Activated CD4-positive, CD25-positive, alpha-beta regulatory T cell treated with anti-CD3 and anti-CD28 coated beads, Interleukin-2, amount 50 U/mL, for 16 hours (primary cell): ENCODE measurements around the gene PLCL1.
A peak's percentile ranks its signal among the peaks of the same experiment; 100 is the strongest.

Source experiments
- DNase-seq: peaks from one replicate; pipeline ENCODE4 v3.0.0-alpha.2; 2020; ENCODE audit warnings: low read depth, low spot score

Gene PLCL1

GRCh38 chr2:197952540-197953202, 148.3 kb downstream of the PLCL1 start:
- peak; percentile 2 for DNase-seq

DNA sequence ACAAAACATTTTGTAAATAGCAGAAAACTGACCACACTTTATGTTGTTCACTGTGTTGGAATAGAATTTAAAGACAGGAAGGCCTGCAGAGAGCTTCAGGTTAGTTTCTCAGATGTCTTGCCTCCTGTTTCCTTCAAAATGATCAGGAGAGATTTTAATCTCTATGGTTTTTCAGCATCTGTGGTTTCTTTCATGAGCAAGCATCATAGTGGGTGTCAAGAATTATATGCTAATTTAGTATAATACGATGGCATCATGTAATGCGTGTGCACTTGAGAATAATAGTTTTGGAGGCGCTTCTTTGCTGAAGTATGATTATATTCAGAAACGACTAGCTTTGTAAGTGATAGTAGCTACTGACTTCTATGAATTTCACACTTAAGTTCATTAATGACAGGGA, 149.9 kb downstream of the PLCL1 start:
- DNase-seq = no peak

- no peak for DNase-seq
Measured at GRCh38 chr2:197958592-197959150, 154.3 kb downstream of the PLCL1 start.

GRCh38 chr2:197959383-197959782, 155.0 kb downstream of the PLCL1 start:
- DNase-seq = no peak

- DNase-seq = no peak
Measured at GRCh38 chr2:197960786-197961185, 156.4 kb downstream of the PLCL1 start.

- DNase-seq = no peak
Measured at GRCh38 chr2:197964720-197965119, 160.3 kb downstream of the PLCL1 start.

DNA sequence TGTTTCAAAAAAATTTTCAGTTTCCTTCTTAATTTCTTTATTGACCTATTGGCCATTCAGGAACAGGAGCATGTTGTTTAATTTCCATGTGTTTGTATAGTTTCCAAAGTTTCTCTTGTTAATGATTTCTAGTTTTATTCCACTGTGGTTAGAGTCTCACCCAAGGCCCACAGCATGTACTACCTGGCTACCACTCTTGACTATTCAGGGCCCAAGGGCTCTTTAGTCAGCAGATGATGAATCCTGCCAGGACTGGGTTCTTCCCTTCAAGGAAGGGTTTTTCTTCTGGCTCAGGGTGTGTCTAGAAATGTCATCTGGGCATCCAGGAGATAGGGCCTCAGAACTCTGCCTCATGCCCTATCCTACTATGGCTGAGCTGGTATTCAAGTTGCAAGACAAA, 161.4 kb downstream of the PLCL1 start:
- DNase-seq = no peak

DNA sequence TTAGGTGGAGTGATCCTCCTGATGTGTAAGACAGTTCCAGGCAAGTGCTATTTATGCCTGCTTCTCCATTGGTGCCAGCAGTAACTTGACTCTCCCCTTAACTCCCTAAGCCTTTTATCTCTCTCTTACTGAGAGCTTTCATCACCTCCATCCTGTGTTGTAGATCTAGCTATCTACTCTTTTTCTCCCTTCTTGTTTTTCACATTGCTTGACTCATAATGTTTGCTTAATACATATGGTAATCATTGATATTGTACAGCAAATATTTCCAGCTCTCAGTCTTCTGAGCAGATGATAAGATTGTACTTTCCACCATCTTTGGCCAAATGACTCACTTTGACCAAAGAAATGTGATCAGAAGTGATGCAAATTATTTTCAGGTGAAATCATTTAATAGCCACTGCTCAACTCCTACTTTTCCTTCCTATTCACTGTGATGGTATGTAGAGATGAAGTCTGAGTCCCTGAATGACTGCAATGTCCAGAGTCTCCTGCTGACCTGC, 165.0 kb downstream of the PLCL1 start:
- DNase-seq = no peak

DNA sequence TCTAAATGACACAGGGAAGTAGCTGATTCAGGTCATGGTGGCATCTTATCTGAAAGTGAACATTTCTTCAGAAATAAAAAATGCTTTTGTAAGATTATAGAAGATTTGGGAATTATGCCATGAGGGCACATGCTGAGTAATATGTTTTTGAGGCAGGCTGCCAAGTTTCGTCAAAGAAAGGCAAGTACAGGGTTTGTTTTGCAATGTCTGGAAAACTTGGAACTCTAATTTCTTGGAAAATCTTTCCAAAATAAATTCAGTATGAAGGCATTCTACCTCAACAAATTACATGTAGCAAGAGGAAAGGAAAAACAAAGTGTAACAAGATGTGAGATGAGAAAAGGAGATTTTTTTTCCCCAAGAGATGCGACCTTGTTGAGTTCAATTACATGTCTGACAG, 167.7 kb downstream of the PLCL1 start:
- DNase-seq = no peak

DNA sequence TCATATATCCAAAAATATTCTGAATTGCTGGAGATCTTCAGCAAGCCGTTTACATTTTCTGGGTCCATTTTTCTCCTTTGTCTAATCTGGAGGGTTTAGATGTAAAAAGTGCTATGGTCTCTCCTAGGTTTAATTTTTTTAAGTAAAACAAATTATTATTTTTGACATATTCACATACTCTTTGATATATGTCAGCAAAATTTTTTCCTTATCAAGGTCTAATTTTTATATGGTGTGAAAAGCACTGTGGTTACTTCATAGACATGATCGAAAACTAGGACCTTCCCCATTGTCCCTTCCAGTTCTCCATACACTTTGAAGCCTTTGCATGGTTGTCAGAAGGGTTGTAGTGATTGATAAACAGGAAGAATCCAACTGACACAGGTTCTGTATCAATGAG, 168.2 kb downstream of the PLCL1 start:
- no peak for DNase-seq

DNA sequence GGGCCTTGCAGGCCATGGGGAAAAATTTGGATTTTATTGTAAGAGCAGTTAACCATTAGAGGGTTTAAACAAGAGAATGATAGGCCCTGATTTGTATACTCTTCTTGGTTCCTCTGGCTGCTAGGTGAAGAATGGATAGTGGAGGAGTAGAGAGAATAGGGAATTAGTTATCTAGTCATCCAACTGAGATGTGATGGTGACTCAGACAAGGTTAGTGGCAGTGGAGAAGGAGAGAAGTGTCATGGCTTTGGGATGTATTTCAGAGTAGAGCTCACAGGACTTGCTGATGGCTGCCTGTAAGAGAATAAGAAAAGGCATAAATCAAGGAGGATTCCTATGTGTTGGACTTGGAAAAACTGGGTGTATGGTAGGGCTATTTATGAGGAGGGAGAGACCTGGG, 169.4 kb downstream of the PLCL1 start:
- no peak for DNase-seq

DNA sequence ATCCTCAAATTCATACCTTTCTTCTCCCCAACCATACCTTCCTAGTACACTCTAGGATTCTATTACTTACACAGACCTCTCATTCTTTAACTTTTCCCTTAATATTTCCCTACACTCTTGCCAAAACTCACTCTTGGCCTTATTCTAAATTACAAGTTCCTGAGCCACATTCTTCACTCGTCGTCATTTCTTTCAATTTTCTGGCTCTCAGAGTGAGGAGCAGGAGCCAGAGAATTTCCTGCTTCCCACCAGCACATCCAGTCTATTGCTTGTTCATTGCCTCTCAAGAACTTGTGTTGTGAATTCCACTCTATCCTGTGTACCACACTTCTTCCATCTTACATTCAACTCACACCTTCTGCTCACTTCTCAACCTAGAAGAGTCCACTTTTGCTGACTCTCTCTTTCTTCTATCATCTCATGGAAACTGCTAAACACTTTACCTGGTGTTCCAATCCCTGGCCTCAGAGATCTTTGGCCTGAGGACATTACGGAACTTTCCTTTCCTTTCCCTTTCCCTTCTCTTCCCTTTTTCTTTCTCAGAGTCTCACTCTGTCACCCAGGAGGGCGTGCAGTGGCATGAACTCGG, 171.6 kb downstream of the PLCL1 start:
- DNase-seq = no peak

DNA sequence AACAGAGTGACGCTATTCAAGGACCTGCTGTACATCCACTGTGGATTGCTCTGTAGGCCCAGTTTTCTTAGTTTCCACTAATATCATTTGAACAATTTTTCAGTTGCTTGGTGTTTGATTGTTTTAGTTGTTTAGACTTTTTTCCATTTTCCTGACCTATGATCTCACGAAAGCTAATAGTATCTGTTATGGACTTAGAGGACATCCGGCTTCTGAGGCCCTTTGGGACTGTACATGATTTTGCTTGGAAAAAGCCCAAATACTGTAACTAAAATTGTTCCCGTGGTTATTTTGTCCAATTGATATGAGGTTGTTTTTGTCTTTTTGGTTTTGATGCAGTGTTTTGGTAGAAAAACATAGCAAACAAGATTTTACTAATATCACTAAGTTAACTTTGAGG, 174.6 kb downstream of the PLCL1 start:
- no peak for DNase-seq

DNA sequence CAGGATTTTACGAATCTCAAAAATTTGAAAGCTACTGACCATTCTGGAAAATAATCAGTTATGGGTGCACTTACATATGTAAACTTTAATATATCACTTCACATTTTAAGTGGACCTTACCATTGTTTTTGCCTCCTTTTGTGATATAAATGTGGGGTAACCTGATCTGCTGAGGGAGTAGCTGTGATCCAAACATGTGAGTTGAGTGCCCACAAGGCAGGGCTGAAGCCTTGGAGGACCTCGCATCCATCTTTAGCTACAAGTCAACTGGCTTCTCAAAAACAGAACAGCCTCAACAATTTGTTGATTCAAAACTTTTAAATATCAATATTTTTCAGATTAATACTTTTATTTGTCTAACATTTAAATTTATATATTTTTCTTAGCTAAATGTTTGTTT, 178.2 kb downstream of the PLCL1 start:
- DNase-seq = no peak

DNA sequence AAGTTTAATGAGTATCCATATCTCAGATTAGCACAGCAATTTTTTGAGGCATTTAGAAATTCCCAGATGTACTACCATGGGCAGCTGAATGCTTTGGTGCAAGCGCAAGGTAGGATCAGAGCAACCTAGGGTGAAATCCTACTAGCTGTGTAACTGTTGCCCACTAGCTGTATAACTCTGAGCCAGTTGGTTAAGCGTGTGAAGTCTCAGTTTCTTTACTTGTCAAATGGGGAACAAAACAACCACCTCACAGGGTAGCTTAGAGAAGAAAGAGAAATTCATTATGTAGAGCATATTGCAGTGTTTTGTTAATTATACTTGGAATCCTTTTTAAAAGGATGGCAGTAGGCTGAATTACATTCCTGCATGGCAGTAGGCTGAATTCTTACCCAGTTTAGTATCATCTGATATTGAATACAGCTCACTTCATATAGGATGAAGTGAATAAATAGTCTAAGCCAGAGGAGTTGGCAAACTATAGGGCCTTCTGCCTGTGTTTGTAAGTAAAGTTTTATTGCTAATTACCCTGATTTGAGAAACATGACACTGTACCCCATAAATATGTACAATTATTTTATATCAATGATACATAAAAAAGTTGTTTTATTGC, 180.7 kb downstream of the PLCL1 start:
- no peak for DNase-seq

GRCh38 chr2:197986977-197987376, 182.6 kb downstream of the PLCL1 start:
- DNase-seq = no peak

DNA sequence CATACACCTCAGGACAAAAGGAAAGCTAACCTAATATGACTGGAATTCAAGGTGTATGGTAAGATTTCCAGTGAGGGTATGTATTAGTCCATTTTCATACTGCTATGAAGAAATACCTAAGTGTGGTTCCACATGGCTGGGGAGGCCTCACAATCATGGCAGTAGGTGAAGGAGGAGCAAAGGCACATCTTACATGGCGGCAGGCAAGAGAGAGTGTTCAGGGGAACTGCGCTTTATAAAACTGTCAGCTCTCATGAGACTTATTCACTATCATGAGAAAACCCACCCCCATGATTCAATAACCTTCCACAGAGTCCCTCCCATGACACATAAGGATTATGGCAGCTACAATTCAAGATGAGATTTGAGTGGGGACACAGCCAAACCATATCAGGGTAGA, 186.0 kb downstream of the PLCL1 start:
- DNase-seq = no peak

GRCh38 chr2:197992482-197993133, 188.2 kb downstream of the PLCL1 start:
- no peak for DNase-seq

DNA sequence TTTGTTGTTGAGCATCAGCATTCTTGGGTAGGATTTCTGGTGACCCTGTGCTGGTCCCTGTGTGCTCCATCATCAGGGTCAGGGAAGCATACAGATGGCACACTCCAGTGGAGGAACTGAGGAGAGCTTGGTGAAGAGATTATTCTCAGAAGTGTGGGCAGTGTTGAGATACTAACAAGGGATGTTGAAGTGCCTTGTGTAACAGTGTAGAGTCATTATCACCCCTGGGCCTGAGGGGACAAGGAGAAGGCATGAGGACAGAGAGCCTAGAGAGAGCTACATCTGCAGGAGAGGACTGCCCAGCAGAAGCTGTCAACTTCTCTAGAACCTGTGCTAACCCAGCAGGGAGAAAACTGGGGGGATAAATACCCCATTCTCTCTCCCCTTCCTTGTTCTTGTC, 189.0 kb downstream of the PLCL1 start:
- no peak for DNase-seq

DNA sequence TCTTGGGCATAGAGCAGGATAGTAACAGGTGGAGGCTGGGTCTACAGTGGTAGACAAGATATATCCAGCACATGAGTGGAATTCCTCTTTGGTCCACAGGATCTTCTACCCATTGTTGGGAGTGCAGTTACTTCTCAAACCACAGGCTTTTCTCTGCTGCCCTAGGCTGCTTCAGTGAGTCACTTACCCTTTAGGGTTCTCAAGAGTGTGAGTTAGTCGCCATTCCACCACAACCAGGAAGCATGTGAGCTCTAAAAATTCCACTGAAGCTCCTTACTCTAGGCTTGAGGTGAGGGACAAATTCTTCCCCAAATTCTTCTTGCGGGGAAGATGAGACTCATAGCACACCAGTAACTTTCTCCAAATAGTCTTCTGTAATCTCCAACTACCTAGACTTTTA, 189.4 kb downstream of the PLCL1 start:
- DNase-seq = no peak

DNA sequence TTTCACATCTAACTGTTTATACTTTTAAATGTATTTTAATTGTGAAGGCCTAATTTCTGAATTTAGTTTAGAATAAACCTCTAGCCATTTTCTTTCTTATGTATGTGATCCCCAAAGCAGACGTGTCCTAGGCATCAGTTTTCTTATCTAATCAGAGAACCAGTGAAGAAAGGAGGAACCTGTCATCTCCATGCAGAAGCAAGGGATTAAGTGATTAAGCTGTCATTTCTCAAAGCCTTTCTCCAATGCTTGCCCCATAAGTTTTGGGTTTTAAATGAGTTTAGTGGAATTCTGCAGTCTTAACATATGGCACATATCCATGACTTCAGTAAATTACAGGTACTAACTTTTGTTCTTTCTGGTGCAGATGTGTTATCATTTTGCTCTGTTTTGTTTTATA, 190.4 kb downstream of the PLCL1 start:
- DNase-seq = no peak

DNA sequence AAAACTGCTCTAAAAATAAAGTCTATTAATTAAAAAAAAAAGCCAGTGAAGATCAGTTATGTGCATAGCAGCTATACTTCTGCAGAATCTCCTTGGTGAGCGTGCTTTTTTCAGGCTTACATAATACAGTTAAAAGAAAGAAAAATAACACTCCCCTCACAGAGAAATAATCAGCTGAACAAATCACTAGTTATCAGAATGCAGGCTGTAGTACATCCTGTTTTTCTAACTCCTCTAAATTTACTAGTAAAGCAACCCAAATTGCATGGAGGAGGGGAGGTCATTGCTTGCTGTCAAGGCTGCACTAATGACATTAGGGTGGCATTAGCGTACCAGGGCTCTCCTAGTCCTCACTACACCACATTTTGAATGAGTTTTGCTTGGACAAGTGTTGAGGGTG, 192.2 kb downstream of the PLCL1 start:
- DNase-seq = no peak
